NCI-H345 treated with DMSO at 0.1 percent for 48 hours (cell line): Measurements from ENCODE around the gene NMRAL1.

Experiments used
- DNase-seq: peaks from one replicate; lab custom pipeline; 2025; ENCODE audit not compliant: unreplicated experiment; lab: John Stamatoyannopoulos, UW

Gene NMRAL1

DNA sequence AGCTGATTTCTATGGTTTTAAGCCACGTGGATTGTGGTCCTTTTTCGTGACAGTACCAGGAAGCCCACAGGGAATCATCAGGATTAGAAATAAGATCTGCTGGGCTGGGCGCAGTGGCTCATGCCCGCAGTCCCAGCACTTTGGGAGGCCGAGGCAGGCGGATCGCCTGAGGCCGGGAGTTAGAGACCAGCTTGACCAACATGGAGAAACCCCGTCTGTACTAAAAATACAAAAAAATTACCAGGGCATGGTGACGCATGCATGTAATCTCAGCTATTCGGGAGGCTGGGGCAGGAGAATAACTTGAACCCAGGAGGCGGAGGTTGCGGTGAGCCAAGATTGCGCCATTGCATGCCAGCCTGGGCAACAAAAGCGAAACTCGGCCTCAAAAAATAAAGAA, 6.5 kb downstream of the NMRAL1 start:
- no peak for DNase-seq

DNA sequence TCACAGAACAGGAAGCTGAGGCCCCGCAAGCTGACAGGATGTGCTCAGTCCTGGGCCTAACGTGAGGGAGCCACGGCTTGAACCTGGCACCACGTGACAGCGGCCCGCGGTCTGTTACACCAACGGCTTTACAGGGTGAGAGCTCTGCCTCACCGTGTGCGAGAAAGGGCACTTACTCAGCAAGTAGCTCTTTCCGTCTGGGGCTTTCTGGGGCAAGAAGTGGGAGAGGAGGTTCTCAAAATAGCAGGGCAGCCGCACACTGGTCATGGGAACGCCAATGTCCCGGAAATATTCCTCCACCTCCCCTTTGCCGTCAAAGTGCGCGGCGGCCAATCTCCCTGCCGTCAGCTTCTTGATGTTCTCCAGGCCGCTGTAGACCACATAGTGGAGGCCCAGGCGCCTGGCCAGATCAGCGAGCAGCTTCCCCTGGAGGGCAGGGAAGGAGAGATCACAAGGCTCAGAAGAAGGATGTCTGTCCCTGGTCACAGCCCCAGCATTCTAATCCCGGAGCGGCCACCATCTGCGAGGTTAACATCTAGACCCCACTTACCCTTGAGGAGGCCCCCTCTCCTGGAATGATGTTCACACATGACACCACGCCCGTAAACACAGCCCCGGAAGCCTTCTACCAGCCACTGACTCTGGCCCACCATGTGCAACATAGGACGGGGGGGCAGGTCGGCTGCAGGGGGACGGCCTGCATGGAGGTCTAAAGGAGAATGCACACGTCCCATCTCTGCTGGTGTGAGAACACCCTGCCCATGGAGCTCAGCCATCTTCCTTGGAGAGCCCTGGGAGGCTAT, 8.2 kb downstream of the NMRAL1 start:
- DNase-seq, result no peak

DNA sequence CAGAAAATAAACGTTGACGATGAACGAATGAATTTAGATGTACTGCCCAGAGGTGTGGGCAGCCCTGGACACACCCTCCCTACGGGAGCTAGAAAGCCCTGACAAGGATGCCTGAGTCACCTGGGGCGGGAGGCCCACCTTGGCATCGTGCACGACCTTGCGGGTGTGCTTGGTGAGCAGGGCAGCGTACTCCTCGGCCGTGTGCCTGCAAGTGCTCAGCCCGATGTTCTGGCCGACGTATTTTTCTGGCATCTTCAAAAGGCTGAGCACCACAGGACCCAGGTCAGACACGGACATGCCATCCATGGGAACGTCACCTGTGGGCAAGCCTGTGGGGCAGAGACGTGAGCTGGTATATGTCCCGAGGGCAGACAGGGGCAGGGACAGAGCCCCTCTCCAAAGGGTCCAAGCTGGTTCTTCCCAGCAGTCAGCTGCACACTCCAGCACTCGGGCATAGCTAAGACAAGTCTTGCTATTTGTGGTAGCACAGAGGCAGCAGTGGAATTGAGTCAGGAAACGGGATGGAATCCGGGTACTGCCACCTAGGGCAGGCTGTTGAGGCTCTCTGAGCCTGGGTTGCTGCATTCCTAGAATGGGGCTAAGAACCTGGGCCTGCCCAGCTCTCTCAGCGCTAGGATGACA, 10.8 kb downstream of the NMRAL1 start:
- DNase-seq, result no peak

DNA sequence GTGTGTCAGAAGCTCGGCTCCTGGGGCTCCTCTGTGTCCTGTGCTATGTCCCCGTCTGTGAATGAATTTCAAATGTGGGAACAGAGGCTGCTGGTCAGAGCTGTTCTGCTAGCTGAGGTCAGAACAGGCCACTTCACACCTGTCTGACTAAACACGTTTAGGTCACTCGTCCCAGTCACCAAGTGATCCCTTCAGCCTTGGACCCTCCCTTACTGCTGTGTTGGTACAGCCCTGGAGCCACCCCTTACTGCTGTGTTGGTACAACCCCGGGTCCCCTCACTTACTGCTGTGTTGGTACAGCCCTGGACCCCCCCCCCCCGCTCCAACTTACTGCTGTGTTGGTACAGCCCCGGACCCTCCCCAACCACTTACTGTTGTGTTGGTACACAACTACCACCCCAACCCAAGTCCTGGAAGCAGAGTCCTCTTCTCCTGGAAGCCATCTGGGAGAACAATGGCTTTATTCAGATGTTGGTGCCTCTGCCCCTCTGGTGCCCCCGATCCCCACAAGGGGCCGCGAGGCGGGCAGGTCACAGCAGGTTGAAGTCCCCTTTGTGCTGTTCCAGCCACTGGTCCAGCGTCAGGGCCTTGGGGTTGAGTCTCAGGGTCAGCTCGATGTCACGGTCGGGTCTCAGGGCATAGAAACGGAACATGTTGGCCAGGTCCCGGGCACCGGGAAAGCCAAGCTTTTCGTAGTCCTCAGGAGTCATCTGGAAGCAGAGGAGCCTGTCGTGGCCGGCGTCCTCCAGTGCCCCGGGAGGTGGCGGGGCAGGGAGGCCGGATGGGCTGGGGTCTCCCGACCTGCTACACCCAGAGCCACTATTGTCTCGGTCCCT, 13.0 kb downstream of the NMRAL1 start:
- DNase-seq, result no peak

DNA sequence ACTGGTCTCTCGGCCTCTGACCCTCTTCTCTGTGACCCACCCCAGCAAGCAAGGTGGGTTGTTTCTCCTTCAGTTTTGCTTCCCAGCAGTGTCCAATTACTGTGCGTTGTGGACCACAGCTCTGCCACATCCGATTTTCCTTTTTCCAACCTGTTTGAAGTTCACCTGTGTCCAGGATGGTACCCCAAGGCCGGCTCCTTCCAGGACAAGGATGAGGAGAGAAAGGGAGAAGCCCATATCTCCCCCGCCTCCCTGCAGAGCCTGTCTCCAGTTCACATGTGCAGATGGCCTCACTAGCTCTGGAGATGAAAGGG, 13.5 kb downstream of the NMRAL1 start:
- no peak for DNase-seq

DNA sequence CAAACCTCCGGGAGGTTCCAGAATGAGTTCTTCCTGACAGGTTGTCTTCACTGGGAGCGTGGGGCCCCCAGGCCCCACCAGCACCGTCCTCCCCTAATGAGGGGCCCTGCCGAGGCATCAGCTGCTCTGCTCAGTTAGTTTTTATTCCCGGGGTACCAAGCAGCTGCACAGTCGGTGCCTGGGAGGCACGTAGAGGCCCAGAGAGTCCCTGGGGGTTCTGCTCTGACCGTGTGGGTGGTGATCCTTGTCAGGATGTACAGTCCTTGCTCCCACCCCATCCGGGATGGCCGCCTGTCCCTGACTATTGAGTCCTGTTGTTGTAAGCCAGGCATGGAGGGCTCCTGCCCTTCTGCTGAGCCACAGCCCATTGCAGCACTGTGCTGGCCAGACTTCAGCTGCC, 18.5 kb downstream of the NMRAL1 start:
- no peak for DNase-seq

DNA sequence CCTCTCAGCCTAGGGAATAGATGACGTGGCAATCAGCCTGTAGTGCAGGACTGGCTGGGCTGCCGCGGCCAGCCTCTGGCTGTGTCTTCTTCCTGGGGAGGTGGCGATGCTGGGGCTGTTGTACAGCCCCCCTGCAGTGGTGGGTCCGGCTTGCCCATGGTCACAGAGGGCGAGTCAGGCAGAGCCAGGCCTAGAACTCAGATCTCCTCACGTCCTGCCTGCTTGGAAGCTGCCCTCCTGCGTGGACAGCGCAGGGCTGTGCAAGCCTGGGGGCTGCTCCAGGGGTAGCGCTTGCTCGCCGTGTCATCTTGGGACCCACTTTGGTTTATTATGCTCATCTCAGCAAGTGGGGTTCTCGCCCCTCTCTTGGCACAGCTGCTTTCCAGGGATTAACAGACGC, 19.3 kb downstream of the NMRAL1 start:
- no peak for DNase-seq

DNA sequence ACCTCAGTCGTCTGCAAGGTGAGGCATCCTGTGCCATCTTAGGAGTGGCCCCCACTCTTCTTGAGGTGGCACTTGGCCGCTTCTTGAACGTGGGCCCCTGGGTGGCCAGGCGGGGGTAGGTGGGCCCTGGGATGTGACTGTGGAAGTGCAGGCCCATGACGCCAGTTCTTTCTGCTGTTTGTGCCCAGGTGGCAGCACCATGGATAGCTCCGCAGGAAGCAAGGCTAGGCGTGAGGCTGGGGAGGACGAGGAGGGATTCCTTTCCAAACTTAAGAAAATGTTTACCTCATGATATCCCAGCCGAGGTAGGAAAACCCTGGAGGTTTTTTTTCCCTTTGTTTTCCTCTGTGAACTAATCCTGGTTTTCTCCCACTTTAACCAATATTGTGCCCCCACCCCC, 19.8 kb downstream of the NMRAL1 start:
- no peak for DNase-seq

DNA sequence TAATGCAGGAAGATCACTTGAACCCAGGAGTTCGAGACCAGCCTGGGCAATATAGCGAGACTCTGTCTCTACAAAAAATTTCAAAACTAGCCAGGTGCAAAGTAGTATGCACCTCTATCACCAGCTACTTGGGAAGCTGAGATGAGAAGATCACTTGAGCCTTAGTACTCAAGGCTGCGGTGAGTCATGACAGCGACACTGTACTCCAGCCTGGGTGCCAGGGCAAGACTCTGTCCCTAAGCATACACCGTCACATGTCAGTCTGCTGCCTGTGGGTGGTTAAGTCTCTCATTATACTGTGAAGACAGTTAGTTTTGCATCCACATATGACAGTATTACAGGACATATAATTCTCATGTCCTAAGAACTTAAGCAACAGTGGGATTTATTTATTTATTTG, 21.8 kb downstream of the NMRAL1 start:
- DNase-seq, result no peak

DNA sequence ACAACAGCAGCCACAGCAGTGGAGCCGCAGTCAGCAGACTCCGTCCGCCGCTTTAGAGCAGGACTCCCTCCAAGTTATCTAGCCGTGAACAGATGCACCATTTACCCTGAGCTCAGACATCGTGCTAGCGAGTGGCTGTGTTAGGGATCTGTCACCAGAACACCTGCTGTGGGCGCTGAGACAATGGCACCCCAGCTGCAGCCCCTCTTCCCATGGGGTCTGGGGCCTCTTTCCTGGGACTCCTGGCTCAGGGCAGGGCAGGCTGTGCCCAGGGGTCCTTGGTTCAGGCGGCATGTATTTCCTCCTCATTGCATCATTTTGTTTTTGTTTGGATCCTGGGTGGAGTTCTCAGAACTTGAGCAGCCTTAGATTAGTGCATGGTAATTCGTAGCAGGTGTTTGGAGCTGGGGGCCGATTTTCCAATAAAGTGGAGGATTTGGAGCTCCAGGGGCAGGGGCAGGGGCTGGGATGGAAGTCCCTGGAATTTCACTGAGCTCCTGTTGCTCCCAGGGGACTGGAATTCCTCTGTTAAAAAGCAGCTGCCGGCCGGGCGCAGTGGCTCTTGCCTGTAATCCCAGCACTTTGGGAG, 23.4 kb downstream of the NMRAL1 start:
- no peak for DNase-seq

DNA sequence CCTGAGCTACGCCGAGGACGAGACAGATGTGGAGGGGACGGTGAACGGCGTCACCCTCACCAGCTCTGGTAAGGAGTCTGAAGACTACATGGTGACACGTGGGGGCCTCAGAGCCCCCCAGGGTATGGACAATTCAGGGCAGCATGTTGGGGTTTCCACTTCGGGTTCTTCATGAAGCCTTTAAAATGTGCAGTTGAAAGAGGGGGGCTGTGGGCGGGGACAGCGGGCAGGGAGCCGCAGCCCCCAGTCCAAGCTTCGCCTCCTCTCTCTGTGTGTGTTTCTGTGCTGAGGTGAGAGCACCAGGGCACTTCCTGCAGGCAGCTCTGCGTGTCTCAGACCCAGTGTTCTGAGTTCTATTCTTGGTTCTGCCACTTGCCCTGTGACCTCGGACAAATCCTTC, 24.0 kb downstream of the NMRAL1 start:
- DNase-seq, result no peak

DNA sequence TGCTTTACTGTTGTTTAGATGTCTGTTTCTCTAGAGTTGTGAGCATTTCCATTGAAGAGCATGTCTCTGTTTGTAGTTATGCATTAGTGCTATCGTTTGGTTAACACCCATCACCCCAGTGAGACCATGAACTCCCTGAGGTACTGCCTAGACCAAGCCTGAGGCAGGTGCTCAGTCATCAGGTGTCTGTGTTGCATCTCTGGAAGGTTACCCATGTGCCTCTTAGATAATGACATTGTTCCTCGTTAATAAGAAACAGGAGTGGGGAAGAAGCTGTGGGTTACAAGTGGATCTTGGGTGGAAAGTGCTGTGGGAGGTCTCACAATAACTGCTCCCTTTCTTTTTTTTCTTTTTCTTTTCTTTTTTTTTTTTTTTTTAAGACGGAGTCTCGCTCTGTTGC, 30.4 kb downstream of the NMRAL1 start:
- no peak for DNase-seq

DNA sequence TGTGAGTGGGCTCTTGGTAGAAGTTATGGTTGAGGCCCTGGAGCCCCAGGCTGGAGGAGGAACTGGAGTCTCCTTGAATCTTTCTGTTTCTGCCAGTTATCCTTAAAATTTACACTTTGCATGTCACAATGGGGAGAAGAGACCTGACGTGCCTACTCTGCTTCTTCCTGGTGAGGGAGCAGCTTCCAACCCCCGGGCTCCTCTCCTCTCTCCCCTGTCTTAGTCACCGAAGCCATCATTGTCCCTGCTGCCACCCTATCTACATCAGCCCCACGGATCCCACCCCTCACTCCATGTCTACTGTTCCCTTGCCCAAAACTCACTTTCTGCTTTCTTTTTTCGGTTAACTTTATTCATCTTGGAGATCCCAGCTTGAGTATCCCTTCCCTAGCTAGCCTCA, 31.2 kb downstream of the NMRAL1 start:
- no peak for DNase-seq

DNA sequence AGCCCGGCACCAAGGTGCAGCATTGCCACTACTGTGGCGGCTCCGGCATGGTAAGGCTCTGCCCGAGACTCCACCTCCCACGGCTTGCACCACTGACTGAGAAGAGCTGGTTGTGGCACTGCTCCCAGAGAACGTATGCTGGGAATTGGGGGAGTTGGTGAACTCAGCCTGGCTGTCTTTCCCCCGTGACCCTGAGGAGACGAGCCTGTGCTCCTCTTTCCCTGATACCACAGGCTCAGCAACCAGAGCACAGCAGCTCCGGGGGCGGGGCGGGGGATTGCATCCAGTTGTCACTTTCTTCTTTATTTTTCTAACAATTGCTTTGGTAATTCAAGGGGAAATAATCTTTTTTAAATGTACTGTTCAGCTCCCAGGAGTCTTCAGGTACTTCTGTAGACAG, 32.1 kb downstream of the NMRAL1 start:
- DNase-seq, result no peak

DNA sequence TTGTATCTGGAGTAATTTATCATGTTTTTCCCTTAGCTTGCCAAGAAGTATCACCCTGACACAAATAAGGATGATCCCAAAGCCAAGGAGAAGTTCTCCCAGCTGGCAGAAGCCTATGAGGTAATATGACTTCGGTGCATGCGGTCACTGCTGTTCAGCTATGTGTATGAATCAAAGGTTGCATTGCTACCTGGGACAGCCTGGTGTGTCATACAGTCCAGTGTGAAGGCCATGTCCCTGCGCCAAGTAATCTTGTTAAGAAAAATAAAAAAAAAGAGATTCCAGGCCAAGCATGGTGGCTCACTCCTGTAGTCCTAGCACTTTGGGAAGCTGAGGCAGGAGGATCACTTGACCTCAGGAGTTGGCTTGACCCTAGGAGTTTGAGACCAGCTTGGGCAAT, 37.1 kb downstream of the NMRAL1 start:
- DNase-seq, result no peak

DNA sequence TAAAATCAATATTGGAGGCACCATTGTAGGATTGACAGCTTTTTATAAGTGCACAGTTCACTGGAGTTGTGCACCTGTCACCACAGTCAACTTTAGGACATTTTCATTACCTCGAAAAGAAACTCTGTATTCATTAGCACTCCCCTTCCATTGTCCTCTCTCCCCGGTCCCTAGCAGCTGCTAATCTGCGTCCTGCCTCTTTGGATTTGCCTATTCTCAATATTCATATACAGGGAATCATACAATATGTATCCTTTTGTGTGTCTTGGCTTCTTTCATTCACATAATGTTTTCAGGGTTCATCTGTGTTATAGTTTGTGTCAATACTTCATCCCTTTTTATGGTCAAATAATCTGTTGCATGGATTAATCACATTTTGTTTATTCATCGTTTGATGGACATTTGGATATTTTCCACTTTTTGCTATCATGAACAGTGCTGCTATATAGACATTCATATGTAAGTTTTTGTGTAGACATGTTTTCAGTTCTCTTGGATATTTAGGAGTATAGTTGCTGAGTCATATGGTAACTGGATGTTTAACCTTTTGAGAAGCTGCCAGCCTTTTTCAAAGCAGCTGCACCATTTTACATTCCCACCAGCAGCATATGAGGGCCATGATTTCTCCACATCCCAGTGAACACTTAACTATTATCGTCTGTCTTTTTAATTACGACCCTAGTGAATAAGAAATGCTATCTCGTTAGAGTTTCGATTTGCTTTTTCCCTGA, 38.9 kb downstream of the NMRAL1 start:
- no peak for DNase-seq

DNA sequence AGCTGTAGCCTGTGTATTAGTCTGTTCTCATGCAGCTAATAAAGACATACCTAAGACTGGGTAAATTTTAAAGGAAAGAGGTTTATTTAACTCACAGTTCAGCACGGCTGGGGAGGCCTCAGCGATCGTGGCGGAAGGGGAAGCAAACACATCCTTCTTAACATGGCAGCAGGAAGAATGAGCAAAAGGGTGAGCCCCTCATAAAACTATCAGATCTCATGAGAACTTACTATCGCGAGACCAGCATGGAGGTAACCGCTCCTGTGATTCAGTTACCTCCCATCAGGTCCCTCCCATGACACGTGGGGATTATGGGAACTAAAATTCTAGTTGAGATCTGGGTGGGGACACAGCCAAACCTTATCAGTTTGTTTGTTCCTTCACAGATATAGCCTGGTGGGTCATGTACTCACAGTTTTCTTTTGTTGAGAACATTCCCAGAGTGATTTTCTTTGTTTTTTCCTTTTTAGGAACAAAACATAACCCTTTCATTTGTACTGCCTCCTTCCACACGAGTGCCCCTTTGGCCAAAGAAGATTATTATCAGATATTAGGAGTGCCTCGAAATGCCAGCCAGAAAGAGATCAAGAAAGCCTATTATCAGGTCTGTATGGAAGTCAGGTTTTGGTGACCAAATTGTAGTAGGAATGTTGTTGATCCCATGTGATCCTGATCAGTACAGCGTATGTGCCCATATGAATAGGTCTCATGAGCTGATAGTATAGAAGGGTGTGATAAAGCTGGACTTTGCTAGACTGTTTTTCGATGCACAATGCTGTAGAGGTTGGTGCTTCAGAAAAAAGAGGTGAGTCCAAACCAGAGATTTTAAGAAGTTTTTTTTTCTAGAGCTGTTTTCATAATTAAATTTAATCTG, 40.3 kb downstream of the NMRAL1 start:
- no peak for DNase-seq

DNA sequence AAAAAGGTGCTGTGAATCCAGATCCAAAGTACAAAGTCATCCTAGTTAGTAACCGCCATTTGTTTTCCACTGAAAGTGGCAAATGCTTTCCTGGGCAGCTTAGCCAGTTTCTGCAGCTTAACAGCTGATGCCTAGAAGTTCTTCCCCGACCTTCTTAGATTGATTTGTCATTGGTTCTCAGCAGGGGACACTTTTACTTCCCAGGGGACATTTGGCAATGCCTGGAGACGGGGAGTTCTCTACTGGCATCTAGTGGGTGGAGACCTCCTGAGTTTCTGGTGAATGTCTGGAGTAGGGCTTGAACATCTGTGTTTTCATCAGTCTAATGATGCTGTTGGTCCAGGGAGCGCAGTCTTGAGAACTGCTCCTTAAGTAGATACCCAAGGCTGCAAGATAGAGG, 41.2 kb downstream of the NMRAL1 start:
- DNase-seq, result no peak

DNA sequence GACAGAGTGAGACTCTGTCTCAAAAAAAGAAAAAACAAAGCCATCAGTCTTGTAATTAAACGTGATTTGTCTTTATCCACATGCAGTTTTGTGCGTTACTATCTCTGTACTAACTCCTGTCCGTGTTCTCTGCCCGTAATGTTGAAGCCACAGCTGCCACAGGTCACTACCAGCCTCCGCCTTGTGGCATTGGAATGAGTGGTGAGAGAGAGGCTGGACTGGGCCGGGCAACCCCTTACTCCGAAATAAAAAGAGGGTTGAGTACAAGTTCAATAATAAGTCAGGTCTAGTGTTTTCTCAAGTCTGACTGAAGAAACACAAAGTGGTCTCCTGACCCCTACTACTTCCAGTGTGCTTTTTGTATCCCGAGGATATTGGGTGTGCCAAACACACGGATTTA, 43.4 kb downstream of the NMRAL1 start:
- DNase-seq, result no peak

DNA sequence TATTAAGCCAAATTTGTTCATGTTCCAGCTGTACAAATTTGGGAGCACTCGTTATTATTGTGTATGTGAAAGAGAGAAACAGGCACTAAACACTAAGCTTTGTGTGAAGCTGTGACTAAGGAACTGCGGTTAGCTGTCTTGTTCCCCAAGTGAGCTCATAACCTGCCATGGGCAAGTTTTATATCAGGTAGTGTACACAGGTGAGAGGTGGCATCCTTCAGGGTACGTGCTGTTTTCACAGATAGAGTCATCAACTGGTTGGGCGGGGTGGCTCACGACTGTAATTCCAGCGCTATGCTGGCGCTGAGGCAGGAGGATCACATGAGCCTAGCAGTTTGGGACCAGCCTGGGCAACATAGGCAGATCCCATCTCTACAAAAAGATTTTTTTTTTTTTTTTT, 45.9 kb downstream of the NMRAL1 start:
- no peak for DNase-seq
